GM11168 (cell line): ENCODE data around the gene RFXAP.
"Not testable (repeated sequence)": the region's sequence is repeated elsewhere in the genome, so short reads cannot be mapped to it uniquely, and the experiment has no call there.

Source experiments
- in situ Hi-C: fragments of 300-500 bp; cut with MboI; formaldehyde crosslinking; loops from one replicate; pipeline ENCODE4 v1.12.0; 2022; ENCODE audit warnings: low sequenced_read_pairs; ENCODE audit not compliant: unreplicated experiment

Gene RFXAP, protein sequence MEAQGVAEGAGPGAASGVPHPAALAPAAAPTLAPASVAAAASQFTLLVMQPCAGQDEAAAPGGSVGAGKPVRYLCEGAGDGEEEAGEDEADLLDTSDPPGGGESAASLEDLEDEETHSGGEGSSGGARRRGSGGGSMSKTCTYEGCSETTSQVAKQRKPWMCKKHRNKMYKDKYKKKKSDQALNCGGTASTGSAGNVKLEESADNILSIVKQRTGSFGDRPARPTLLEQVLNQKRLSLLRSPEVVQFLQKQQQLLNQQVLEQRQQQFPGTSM

DNA sequence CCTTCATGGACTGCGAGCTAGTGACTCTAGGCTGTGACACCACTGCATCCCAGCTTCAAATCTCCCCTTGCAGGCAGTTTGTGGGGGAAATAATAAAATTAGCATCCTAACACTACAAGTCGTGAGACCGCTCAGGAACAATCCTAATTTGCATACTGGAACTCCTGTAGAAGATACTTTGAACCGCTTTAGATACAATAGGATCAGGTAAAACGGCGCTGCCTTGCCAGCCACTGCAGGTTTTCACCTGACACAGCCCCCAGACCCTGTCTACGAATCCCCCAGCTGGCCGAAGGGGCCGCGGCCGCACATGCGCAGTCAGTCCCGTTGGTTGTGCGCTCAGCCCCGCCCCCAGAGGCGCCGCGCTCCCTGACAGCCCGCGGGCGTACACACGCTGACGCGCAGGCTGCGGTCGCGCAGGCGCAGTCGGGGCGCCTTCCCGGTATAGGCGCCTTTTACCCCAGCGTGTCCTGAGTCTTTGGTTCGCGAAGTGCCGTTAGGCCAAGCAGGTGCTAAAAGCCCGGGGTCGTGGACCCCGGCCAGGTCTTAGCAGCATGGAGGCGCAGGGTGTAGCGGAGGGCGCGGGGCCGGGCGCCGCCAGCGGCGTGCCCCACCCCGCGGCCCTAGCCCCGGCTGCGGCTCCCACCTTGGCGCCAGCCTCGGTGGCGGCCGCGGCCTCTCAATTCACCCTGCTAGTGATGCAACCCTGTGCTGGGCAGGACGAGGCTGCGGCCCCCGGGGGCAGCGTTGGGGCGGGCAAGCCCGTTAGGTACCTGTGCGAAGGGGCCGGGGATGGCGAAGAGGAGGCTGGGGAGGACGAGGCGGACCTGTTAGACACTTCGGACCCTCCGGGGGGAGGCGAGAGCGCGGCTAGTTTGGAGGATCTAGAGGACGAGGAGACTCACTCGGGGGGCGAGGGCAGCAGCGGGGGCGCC, at the start of gene RFXAP:
Gene RFXAP, plus strand, starts transcription at position 419 of the 935 bp plus-strand sequence. Its CDS starts 136 bp downstream, at position 555.
- in situ Hi-C loops = no loop called here

DNA sequence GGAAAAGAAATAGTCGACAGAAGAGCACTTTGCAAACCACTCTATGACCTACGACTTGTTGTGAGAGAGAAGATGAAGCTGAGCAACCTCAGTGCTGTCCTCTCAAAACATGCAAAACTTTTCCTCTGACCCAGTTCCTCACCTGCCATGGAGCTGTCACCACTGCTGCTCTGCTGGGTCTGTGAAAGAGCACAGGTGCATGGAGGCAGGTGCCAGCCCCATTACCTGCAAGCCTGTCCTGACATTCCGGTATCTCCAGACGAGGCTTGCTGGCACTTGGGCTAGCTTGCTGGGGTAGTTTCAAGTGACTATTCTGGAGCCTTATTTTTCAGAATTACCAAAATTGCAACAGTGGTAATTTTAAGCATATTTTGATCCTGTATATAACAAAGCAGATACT, 49.5 kb upstream of the RFXAP start:
- in situ Hi-C loops = no loop called here

DNA sequence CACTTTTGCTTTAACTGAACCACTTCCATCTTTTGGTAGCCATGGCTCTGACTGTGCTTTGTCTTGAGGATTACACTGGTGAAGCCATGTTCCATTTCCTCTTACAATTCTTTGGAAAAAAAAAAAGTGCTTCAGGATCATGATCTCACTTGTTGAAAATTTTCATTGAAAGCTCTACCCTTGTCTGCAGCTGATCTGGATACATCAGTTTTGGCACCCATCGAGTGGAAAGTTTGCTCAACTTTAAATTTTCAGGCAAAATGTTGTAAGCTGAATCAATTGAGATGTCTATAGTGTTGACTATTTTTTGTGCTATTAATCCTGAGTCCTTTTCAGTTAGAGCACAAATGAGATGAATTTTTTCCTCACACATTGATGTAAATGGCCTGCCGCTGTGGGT, 48.3 kb upstream of the RFXAP start:
- in situ Hi-C loops = no loop called here

DNA sequence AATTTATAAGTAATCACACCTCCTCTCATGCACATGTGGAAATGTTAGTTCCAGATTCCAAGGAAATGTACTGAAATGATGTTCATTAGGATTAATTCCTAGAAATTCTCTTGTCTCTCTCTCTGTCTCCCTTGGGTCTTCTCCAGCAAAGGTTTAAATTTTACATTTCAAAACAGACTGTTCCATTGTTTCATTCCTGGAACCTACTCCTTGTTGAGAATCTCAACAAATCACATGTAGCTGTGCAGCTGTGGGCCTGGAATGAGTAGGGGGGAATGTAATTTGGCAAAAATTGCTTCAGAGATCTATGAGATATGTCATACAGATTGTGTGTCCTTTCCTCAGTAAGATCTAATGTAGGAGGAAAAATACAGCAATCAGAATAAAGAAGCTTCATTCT, 46.2 kb upstream of the RFXAP start:
- in situ Hi-C loops = no loop called here

DNA sequence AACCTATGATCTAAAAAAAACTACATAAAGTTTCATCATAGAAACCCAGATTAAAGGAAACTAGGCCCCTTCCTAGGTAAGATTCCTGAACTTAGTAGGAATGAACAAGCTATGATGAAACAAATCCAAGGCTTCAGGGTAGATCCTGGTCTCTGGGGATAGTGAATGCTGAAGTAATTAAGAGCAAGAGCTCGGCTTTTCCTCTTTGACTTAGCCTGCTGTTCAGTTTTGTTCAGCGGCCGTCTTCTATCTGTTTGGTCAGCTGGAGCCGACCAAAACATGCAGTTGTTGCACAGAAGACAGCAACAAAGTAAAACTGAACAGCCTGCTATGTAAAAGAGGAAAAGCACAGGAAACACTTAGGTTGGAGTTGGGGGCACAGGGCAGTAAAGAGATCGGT, 44.1 kb upstream of the RFXAP start:
- in situ Hi-C loops = no loop called here

DNA sequence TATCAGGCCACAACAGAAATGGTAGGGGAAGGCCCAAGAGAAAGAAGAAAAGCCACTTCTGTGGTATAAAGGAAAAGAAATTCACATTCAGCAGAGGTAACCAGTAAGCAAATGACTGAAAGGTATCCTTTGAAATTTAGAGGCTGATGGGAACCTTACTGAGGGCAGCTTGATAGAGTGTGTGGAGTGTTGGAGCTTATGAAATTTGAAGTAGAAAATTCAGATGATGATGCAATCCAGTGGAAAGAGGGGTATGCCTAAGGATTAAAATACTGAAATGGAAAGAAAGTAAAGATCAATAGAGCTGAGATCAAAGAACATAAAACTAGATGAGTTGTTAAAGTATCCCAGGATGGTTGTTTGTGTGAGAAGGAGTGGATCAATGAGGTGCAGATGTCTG, 42.8 kb upstream of the RFXAP start:
- in situ Hi-C loops = no loop called here

DNA sequence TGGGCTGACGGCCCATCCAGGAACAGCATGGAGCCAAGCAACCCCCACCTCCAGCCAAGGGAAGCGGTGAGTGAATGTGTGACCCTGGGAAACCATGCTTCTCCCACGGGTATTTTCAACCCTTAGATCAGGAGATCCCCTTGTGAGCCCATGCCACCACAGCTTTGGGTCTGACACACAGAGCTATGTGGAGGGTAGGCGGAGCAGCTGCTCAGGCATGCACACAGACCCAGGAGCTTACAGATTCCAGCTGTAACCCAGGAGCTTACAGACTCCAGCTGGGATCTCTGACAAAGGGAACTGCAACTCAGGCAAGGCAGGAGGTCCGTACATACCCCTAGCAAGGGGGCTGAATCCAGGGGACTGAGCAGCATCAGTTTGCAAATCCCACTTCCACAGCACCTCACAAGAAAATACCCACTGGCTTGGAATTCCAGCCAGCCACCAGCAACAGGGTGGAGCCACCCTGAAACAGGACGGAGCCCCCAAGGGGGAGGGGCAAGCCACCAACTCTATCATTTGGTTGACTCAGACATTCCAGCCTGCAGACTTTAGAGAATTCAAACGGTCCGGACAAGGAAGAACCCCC, 40.8 kb upstream of the RFXAP start:
- in situ Hi-C loops = no loop called here

DNA sequence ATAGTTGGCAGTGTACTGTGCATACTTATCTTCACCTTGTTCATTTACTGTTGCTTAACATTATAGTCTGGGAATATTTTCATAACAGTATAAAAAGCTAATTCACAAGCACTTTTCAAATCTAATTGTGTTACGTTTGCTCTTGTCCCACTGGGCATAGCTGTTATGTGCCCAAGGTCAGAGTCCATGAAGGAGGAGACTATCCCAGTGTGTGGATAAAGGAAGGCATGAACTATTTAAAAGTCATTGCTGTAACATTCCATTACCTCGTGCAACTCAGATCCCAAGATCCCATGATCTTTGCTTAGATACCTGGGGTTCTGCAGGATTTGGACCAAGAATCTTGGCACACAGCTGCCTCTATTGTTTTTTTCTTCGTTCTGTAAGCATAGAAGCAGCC, 35.1 kb upstream of the RFXAP start:
- in situ Hi-C loops = no loop called here

DNA sequence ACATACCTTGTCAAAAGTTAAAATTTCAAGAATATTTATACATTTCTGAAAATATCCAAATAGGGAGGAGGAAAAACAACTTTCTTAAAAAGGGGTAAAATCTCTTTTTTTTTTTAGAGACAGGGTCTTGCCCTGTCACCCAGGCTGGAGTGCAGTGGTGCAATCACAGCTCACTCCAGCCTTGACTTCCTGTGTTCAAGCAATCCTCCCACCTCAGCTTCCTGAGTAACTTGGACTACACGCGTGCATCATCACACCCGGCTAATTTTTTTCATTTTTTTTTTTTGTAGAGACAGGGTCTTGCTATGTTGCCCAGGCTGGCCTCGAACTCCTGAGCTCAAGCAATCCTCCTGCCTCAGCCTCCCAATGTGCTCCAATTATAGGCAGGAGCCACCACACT, 32.8 kb upstream of the RFXAP start:
- in situ Hi-C loops = not testable (repeated sequence)

DNA sequence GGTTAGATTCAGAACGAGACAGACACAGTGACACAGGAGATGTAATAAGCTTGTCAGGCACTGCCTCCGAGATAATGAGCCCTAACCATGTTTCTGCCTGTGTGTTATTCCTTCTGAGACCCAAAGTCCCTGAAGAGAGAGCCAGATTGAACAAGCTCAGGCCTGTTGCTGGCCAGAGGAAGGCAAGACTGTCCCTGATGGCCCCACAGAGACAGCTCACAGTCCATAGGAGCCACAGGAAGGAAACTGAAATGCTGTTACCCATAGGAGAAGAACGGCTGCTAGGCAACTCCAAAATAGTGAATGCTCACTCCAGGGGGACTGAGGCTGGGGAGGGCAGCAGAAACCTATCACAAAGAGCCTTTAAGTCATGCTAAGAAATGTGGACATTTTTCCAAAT, 31.8 kb upstream of the RFXAP start:
- in situ Hi-C loops = no loop called here

DNA sequence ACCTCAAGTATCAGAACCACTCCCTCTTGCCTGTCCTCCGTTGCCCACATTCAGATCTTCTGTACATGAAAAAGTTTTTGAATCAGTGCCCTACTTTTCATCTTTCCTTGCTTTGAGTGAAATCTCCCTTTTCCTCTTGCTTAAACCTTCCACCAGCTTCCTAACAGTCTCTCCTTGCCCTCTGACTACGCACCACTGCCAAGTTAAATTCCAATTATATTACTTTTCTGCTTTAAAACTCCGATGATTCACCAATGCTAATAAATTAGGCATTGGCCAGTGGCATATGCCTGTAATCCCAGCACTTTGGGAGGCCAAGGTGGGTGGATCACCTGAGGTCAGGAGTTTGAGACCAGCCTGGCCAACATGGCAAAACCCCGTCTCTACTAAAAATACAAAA, 30.7 kb upstream of the RFXAP start:
- in situ Hi-C loops = no loop called here

DNA sequence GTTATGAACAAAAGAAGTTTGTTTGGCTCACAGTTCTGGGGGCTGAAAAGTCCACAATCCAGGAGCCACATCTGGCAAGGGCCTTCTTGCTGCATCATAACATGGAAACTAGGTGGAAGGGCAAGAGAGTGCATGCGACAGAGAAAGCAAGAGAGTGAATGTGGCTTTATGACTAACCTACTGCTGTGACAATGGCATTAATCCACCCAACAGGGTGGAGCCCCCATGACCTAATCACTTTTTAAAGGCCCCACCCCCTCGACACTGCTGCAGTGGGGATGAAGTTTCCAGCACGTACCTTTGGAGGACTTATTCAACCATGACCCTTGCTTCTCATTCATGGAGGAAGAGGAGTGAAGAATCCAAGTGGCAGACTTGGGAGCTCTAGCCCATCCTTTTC, 30.0 kb upstream of the RFXAP start:
- in situ Hi-C loops = no loop called here

DNA sequence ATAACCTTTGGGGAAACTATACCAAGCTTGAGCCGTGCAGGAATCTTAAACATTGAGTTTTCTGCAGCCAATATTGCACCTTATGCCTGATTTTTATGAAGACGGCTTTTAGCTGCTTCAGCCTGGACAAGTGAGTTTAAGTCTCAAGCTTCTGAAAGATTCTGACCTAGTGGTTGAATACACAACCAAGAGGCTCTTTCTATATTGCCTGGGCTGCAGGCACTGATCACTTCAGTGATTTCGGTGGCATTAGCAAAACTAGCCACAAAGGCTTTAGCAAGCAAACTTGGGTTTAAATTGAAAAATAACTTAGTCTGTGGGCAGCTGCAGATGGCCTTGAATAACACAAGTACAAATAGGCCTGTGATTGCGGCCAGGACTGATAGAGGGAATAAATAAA, 29.3 kb upstream of the RFXAP start:
- in situ Hi-C loops = no loop called here

DNA sequence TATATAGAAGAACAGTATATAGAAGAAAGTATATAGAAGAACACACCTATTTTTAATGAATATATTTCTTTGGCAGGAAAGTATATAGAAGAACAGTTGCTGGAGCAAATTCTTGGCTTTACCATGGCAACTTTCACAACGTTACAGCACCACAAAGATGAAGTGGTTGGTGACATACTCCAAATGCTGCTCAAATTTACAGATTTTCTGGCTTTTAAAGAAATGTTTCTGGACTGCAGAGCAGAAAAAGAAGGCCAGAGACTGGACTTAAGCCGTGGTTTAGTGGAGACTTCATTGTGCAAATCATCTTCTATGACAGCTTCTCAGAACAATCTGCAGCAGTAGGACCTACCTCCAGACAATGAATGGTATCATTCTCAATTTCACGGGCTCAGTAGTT, 24.3 kb upstream of the RFXAP start:
- in situ Hi-C loops = no loop called here

DNA sequence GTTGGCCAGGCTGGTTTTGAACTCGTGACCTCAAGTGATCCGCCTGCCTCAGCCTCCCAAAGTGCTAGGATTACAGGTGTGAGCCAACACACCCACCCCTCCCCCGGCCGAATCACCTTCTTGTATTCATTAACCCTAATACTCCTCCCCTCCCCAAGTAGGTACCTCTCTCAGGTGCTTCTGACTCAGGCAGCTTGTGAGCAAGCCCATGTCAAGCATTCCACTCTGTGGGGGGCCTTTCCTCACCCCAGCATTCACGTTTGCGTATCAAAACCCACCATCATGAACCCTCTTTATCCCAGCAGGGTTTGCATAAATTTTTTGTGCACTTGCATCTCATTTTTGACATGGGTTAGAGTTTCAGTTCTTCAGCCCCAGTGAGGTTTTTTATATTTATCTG, 23.6 kb upstream of the RFXAP start:
- in situ Hi-C loops = no loop called here

DNA sequence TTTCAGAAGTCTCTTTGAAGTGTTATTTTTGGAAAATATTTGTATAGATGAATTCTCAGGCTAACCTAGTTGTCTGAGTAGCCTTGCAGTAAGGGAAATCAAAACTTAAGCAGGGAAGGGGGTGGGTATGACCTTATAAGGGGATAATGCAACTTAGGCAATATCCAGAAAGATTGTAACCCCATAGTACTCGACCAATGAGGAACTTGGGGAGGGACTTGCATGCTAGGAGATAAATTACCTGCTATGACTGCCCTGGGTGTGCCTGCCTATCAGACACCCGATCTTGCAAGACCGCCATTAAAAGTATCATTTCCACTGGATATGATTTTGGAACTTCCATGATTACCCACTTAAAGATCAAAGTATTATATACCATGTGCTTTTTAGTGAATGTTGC, 23.0 kb upstream of the RFXAP start:
- in situ Hi-C loops = no loop called here

DNA sequence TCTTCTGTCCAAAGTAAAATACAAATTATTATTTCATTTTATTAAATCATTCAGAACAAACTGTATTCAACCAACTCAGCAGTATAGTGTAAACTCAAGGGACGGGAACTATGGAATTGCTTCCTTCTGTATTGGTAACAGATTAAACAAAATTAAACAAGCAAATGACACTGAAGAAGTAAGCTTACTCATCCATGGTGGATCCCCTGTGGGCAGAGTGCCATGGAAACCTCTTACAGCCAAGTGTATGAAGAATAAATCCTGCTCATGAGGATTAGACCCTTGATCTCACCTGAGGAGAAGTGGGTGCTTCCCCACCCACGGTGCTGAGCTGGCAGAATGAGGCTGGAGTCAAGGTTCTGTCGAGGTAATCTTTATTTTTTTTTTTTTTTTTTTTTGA, 18.0 kb upstream of the RFXAP start:
- in situ Hi-C loops = no loop called here

DNA sequence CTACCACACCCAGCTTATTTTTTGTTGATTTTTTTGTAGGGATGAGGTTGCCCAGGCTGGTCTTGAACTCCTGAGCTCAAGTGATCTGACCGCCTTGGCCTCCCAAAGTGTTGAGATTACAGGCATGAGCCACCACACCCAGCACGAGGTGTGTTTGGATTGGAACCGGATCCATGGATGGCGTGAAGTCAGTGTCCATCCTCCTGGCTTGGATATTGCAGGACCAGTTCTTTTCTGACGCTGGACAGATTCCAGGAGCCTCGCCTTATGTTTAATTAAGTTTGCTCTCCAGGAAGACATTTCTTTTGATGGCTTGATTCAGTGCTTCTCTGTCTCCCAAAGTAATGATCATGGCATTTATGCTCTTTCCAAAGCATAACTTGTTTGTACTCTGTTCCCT, 14.4 kb upstream of the RFXAP start:
- in situ Hi-C loops = no loop called here

DNA sequence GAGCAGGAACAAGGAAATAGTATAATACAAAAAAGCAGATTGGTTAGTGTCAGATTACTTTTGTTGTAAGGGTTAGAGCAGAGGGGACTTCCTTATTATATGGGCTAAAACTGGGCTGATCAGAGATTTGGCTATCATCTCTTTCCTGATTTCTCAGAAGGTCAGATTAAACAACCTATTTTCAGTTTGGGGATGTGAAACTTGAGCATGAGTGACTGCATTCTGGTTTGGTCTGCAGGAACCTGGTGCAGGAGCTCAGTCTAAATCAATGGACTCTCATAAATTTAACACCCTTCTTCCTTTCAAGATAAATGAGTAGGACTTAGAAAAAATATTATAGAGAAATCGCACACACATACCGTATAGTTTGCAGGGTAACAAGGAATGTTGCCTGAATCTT, 12.9 kb upstream of the RFXAP start:
- in situ Hi-C loops = no loop called here

DNA sequence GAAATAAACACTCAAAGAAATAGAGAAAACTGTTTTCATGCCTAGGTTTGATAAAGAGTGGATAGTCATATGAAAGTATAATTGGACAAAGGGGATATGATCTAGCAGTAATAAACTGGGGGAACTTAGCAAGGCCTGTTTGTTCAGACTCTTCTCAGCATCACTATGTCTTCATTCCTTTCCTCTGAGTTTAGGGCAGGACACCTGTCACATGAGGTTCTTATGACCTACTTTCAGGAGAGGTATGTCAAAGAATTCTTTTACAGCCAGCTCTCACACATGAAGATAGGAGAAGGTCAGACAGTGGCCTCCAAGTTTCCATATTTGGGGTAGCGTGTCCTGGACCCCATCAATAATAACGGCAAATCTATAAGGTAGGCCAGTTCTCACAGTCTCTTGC, 11.4 kb upstream of the RFXAP start:
- in situ Hi-C loops = no loop called here

DNA sequence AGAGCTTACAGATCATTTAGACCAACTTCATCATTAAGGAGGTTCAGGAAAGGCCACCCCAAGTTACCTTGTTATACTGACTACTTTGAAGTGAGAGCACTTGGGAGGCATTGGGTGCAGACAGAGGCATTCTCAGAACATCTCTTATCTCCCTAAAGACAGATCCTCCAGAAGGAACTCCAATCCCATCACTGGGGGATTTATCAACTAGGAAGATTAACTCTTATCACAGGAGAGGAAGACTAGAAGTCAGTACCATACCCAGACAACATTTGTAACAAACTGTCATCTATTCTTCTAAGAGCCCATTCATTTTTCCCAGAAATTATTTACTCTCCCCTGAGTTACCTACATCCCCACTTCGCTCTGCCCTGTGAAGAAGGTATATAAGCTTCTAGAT, 5.8 kb upstream of the RFXAP start:
- in situ Hi-C loops = no loop called here
